ENCODE measurements around the gene TBRG1.

DNA sequence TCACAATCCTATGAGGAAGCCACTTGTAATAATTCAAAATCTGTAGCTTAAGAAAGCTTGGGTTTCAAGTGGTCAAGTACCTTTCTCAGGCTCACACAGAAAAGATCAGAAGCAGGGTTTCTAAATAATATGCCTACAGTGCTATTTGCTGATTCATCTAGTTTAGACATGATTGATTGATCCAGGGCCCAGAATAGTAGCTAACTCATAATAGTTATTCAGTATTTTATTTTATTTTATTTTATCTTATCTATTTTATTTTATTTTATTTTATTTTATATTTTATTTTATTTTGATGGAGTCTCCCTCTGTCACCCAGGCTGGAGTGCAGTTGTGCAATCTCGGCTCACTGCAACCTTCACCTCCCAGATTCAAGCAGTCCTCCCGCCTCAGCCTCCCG is 27.4 kb upstream of the TBRG1 start:
- TF ChIP-seq, protein P1, sequence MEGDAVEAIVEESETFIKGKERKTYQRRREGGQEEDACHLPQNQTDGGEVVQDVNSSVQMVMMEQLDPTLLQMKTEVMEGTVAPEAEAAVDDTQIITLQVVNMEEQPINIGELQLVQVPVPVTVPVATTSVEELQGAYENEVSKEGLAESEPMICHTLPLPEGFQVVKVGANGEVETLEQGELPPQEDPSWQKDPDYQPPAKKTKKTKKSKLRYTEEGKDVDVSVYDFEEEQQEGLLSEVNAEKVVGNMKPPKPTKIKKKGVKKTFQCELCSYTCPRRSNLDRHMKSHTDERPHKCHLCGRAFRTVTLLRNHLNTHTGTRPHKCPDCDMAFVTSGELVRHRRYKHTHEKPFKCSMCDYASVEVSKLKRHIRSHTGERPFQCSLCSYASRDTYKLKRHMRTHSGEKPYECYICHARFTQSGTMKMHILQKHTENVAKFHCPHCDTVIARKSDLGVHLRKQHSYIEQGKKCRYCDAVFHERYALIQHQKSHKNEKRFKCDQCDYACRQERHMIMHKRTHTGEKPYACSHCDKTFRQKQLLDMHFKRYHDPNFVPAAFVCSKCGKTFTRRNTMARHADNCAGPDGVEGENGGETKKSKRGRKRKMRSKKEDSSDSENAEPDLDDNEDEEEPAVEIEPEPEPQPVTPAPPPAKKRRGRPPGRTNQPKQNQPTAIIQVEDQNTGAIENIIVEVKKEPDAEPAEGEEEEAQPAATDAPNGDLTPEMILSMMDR (IDR thresholded peaks at IDR 0.05), result no peak
- no peak for TF ChIP-seq POLR2A (IDR thresholded peaks at IDR 0.05)

Measured in ovary (tissue), 3 donors.